ENCODE results near the gene KIR3DL3. TPM values are rescaled to one million over a fixed set of nuclear protein-coding genes. Genes with fewer than 3 reads are reported as not detected.
A peak's percentile ranks its signal among the peaks of the same experiment; 100 is the strongest.
"Not testable (repeated sequence)": the region's sequence is repeated elsewhere in the genome, so short reads cannot be mapped to it uniquely, and the experiment has no call there.

Gene KIR3DL3
- polyA plus RNA-seq, 2 of the 4 experiments (the other 2 are of a cell fraction) = not detected

DNA sequence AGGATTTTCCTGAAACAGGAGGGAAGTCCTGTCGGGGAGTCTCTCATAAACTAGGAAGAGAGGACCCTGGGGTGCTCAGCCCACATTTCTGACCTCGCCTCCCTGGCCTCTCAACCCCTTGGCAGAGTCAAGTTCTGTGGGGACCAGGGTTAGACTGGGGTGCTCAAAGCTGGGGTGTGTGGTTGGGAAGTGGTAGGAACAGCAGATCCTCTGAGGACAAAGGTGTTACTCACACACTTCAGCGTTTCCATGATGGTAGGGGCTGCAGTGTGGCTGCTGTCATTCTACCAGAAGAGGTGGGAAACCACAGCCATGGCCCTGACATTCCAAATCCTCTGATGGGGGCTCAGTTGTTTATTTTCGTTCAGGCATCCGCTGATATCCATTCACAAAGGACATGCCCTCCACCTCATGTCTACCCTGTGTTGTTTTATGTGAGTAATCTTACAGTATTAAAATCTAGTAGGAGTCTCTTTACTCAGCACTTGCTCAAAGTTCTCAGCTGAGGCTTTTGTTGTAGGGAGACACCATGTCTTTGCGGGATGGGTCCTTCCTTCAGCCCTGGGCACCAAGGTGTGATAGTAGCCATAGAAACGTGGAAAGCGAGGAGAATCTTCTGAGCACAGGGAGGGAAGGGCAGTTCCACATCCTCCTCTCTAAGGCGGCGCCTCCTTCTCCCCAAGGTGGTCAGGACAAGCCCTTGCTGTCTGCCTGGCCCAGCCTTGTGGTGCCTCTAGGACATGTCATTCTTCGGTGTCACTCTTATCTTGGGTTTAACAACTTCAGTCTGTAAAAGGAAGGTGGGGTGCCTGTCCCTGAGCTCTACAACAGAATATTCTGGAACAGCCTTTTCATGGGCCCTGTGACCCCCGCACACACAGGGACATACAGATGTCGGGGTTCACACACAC is 15.6 kb downstream of the KIR3DL3 start:
- H3K4me1 ChIP-seq = no peaks in the 10 kb centered on the region
- 16% methylated on average over 12 of the region's 13 CpGs for WGBS (ENCODE audit: missing lambda C conversion rate)
- ChIA-PET POLR2A (no interaction called here), CTCF (no interaction called here)
- ATAC-seq = no peak
- FAIRE-seq = no peak
- no peak overlapping the region for H3K4me2 ChIP-seq
- H3K27ac ChIP-seq = no peak overlapping the region
- no peak for DNase-seq (ENCODE audit: low read depth in 1 of 2, low spot score in 1 of 2)
- H3K9me3 ChIP-seq = no peaks in the 10 kb centered on the region; the same call in 2 of the 3 replicates
- no peak overlapping the region for H3K4me3 ChIP-seq
- TF ChIP-seq HOXB13 (CRISPR knock-in tag; IDR thresholded peaks at IDR 0.05; ENCODE audit: low read depth) (no peak), RCOR1 (IDR thresholded peaks at IDR 0.05; ENCODE audit: low read depth, low read length) (no peak), HMGXB4 (CRISPR knock-in tag; IDR thresholded peaks at IDR 0.05; ENCODE audit: borderline replicate concordance) (no peak), ZNF302 (CRISPR knock-in tag; IDR thresholded peaks at IDR 0.05) (no peak), HDAC2 (IDR thresholded peaks at IDR 0.05) (no peak)
- TF ChIP-seq, protein P1, sequence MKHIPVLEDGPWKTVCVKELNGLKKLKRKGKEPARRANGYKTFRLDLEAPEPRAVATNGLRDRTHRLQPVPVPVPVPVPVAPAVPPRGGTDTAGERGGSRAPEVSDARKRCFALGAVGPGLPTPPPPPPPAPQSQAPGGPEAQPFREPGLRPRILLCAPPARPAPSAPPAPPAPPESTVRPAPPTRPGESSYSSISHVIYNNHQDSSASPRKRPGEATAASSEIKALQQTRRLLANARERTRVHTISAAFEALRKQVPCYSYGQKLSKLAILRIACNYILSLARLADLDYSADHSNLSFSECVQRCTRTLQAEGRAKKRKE (CRISPR knock-in tag; IDR thresholded peaks at IDR 0.05; ENCODE audit: low read depth) = no peak

DNA sequence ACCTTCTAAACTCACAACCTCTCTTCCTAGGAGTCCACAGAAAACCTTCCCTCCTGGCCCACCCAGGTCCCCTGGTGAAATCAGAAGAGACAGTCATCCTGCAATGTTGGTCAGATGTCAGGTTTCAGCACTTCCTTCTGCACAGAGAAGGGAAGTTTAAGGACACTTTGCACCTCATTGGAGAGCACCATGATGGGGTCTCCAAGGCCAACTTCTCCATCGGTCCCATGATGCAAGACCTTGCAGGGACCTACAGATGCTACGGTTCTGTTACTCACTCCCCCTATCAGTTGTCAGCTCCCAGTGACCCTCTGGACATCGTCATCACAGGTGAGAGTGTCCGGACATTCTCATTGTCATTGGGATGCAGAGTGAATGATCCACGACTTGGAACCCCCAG is 17.7 kb downstream of the KIR3DL3 start:
- DNase-seq (ENCODE audit: low read depth in 1 of 2, low spot score in 1 of 2); POLR2A ChIA-PET; H3K4me1 ChIP-seq; H3K9me3 ChIP-seq; CTCF ChIA-PET; H3K27ac ChIP-seq; H3K4me3 ChIP-seq; H3K4me2 ChIP-seq; FAIRE-seq; ATAC-seq: not testable (repeated sequence)
- WGBS (ENCODE audit: missing lambda C conversion rate) = 0% methylated on average over 5 of the region's 5 CpGs

DNA sequence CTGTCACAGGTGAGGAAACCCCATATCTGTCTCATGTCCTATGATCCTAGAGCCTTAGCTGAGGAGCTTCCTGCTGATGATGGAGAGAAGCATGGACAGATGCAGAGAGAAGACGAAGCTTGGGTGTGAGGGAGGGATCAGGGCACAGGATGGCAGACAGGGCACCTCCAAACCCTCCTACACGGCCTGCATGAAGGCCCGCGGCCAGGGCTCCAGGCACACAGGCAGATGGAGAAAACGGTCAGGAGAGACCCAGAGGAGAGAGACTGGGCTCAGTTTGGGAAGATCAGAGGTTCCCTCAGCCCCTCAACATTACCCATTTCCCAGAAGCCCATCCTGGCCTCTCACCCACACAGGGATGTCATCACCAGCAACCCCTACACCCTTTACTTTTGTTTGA is 19.8 kb downstream of the KIR3DL3 start:
- DNase-seq (ENCODE audit: low read depth in 1 of 2, low spot score in 1 of 2); FAIRE-seq; CTCF ChIA-PET; POLR2A ChIA-PET; H3K4me2 ChIP-seq; H3K9me3 ChIP-seq; H3K4me1 ChIP-seq; H3K4me3 ChIP-seq; H3K27ac ChIP-seq; ATAC-seq: not testable (repeated sequence)
- WGBS (ENCODE audit: missing lambda C conversion rate) = 10% methylated on average over 5 of the region's 5 CpGs

- H3K27ac ChIP-seq, H3K4me1 ChIP-seq, CTCF ChIA-PET, H3K9me3 ChIP-seq, FAIRE-seq, H3K4me2 ChIP-seq, ATAC-seq, POLR2A ChIA-PET, H3K4me3 ChIP-seq: not testable (repeated sequence)
- 6% methylated on average over 9 of the region's 9 CpGs for WGBS (ENCODE audit: missing lambda C conversion rate)
- peak in 1 of 2 experiments; percentile 33 for DNase-seq (ENCODE audit: low read depth in 1 of 2, low spot score in 1 of 2)
Measured at GRCh38 chr19:54747614-54748322, 23.5 kb downstream of the KIR3DL3 start.

GRCh38 chr19:54750276-54750675 is 26.0 kb downstream of the KIR3DL3 start:
- POLR2A ChIA-PET; H3K4me3 ChIP-seq; CTCF ChIA-PET; FAIRE-seq; ATAC-seq; H3K9me3 ChIP-seq; H3K4me1 ChIP-seq; H3K27ac ChIP-seq; H3K4me2 ChIP-seq; DNase-seq (ENCODE audit: low read depth in 1 of 2, low spot score in 1 of 2): not testable (repeated sequence)
- WGBS (ENCODE audit: missing lambda C conversion rate) = 1% methylated on average over 6 of the region's 6 CpGs

GRCh38 chr19:54756204-54757110 is 32.2 kb downstream of the KIR3DL3 start:
- H3K4me1 ChIP-seq; H3K27ac ChIP-seq; POLR2A ChIA-PET; H3K4me2 ChIP-seq; H3K9me3 ChIP-seq; ATAC-seq; CTCF ChIA-PET; H3K4me3 ChIP-seq; FAIRE-seq; DNase-seq (ENCODE audit: low read depth in 1 of 2, low spot score in 1 of 2): not testable (repeated sequence)
- WGBS (ENCODE audit: missing lambda C conversion rate) = 8% methylated on average over 11 of the region's 12 CpGs

GRCh38 chr19:54758577-54758976 is 34.3 kb downstream of the KIR3DL3 start:
- DNase-seq (ENCODE audit: low read depth in 1 of 2, low spot score in 1 of 2); FAIRE-seq; H3K27ac ChIP-seq; POLR2A ChIA-PET; H3K4me2 ChIP-seq; H3K4me3 ChIP-seq; CTCF ChIA-PET; H3K4me1 ChIP-seq; H3K9me3 ChIP-seq; ATAC-seq: not testable (repeated sequence)
- 1% methylated on average over 6 of the region's 6 CpGs for WGBS (ENCODE audit: missing lambda C conversion rate)

DNA sequence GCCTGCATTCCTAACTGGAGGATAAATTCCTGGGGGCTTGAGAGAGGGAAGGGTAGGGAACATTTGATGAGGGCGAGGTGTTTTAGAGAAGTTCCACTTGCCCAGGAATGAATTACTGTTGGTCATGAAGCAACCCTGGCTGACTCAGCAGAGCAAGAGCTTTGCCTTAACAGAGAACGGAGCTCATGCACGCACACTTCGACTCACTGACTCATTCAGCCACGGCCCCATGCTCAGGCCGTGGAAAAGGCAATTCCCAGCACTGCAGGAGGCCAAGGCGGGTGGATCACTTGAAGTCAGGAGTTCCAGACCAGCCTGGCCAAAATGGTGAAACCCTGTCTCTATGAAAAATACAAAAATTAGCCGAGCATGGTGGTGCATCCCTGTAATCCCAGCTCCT is 40.0 kb downstream of the KIR3DL3 start:
- H3K4me3 ChIP-seq, H3K9me3 ChIP-seq, ATAC-seq, H3K4me2 ChIP-seq, POLR2A ChIA-PET, CTCF ChIA-PET, H3K4me1 ChIP-seq, FAIRE-seq, H3K27ac ChIP-seq: not testable (repeated sequence)
- WGBS (ENCODE audit: missing lambda C conversion rate) = 3% methylated on average over 8 of the region's 8 CpGs
- peak in 1 of 2 experiments; percentile 19 for DNase-seq (ENCODE audit: low read depth in 1 of 2, low spot score in 1 of 2)
